Esophagus muscularis mucosa (tissue), 4 donors: ENCODE measurements around the gene PDE4D. TPM values are rescaled to one million over a fixed set of nuclear protein-coding genes. Genes with fewer than 3 reads are reported as not detected.

Experiments used
- DNase-seq: peaks from one replicate; pipeline ENCODE4 v3.0.0-alpha.2; 2017; ENCODE audit errors: extremely low spot score
- H3K27ac ChIP-seq, 4 donors: fragments of 200-600 bp; sonication (generic); replicated peaks in 1 of 4; 1 replicate in 3 of 4; 2 replicates in 1 of 4; pipeline ENCODE4 v1.5.1; 2016 to 2019; ENCODE audit warnings: mild to moderate bottlenecking in 1 of 4
- H3K27me3 ChIP-seq, 4 donors: fragments of 200-600 bp; sonication (generic); one replicate each; pipeline versions ENCODE4 v1.5.1 to v1.6.0; 2016 to 2019
- H3K36me3 ChIP-seq, 4 donors: fragments of 200-600 bp; sonication (generic); one replicate each; pipeline ENCODE4 v1.5.1; 2016 to 2019
- H3K4me1 ChIP-seq, 4 donors: fragments of 200-600 bp; sonication (generic); one replicate each; pipeline ENCODE4 v1.5.1; 2016 to 2019
- H3K4me3 ChIP-seq, 4 donors: fragments of 200-600 bp; sonication (generic); 1 replicate in 2 of 4; 2 replicates in 2 of 4; pipeline ENCODE4 v1.5.1; 2016 to 2019; ENCODE audit warnings: mild to moderate bottlenecking in 4 of 4, moderate library complexity in 1 of 4
- H3K9me3 ChIP-seq, 4 donors: fragments of 200-600 bp; sonication (generic); 1 replicate in 3 of 4; 2 replicates in 1 of 4; pipeline ENCODE4 v1.5.1; 2016 to 2019
- EP300 ChIP-seq: sonication (generic); formaldehyde crosslinking; IDR thresholded peaks from one replicate; pipeline ENCODE4 v1.6.1; 2017; ENCODE audit warnings: antibody characterized with exemption
- POLR2A ChIP-seq: fragments of 450-650 bp; IDR thresholded peaks from one replicate; pipeline ENCODE4 v1.6.1; 2017; ENCODE audit warnings: antibody characterized with exemption, moderate library complexity, mild to moderate bottlenecking, low read depth
- POLR2AphosphoS5 ChIP-seq, 2 donors: sonication (generic); formaldehyde crosslinking; IDR thresholded peaks; one replicate each; pipeline ENCODE4 v1.6.1; 2017; ENCODE audit warnings: antibody characterized with exemption in 2 of 2
- WGBS: methylation state at CpG from one replicate; pipeline ENCODE4 v1.1.5; 2018; 5-methylcytosine and 5-hydroxymethylcytosine counted together
- intact Hi-C: fragments of 100-400 bp; cut with DNase I; formaldehyde crosslinking; loops from one replicate; pipeline ENCODE4 v1.15.1; 2023
- total RNA-seq, 4 donors: library from RNA; depleted of rRNA; stranded (reverse); fragments of >200 nt; gene quantifications; one replicate each; pipeline versions ENCODE4 v1.1.0 to v1.2.1, GENCODE V29; 2016
- TF ChIP-seq, protein P1 (sequence below), 3 experiments: fragments of 200-600 bp in 2 of 3; fragments of 450-650 bp in 1 of 3; sonication (generic) in 2 of 3; IDR thresholded peaks; one replicate each; pipeline ENCODE4 v1.5.1; 2017 to 2019; ENCODE audit warnings: antibody characterized with exemption in 3 of 3, mild to moderate bottlenecking in 2 of 3, moderate library complexity in 1 of 3

The PDE4D gene
- total RNA-seq, 4 donors from 2014 or later, result 39.2 to 87.0 (median 50.2) TPM

- TF ChIP-seq, protein P1, sequence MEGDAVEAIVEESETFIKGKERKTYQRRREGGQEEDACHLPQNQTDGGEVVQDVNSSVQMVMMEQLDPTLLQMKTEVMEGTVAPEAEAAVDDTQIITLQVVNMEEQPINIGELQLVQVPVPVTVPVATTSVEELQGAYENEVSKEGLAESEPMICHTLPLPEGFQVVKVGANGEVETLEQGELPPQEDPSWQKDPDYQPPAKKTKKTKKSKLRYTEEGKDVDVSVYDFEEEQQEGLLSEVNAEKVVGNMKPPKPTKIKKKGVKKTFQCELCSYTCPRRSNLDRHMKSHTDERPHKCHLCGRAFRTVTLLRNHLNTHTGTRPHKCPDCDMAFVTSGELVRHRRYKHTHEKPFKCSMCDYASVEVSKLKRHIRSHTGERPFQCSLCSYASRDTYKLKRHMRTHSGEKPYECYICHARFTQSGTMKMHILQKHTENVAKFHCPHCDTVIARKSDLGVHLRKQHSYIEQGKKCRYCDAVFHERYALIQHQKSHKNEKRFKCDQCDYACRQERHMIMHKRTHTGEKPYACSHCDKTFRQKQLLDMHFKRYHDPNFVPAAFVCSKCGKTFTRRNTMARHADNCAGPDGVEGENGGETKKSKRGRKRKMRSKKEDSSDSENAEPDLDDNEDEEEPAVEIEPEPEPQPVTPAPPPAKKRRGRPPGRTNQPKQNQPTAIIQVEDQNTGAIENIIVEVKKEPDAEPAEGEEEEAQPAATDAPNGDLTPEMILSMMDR (IDR thresholded peaks at IDR 0.05), result no peak
- intact Hi-C loops, result loop anchor here (5.0 kb wide), 2 partner anchors 90 to 135 kb away; no protein-coding TSS in a partner anchor
- H3K4me1 ChIP-seq, result peaks cover 11 to 69% (median 43%) of the 10 kb centered on the region in 4 donors
- peak overlapping the region; percentile 69 to 77 (median 73) for H3K4me3 ChIP-seq
- no peaks in the 10 kb centered on the region for H3K9me3 ChIP-seq
- no peak for DNase-seq
- no peaks in the 10 kb centered on the region for H3K27me3 ChIP-seq
- 65% methylated on average over 2 of the region's 2 CpGs for WGBS
- H3K36me3 ChIP-seq, result no peaks in the 10 kb centered on the region
- H3K27ac ChIP-seq, result peak overlapping the region in 2 of 4 donors; percentile 45 to 57
These were observed 856.5 kb downstream of the PDE4D start for GRCh38 chr5:59037041-59037440.

DNA sequence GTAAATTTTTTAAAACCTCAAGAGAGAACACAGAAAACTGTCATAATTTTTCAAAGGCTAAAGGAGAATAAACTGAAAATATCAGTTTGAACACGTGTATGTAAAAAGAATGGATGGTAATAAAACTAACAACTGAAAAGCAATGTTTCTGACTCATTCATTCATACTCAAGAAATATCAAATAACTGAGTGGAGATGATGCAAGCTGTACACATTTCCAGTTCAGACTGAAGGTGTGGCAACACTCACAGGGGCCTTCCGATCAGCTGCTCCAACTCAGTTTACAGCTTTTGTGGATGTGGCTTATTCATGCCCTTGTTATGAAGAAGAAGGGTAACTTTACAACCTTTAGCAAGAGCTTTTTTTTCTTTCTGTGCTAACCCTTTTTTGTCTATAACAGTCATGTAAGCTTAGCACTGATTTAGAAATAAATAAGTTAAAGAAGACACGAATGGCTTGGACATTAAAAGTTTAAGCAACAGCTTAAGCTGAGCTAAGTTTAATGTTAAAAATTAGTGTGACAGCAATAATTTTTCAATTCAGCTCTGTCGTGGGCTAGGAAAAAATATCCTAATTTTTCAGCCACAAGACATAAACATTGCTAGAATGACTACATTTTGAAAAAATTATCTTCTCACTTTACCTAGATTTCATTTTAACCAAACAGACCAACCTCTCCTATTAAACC lies 857.1 kb downstream of the PDE4D start:
- Histone ChIP-seq H3K27me3 (no peaks in the 10 kb centered on the region), H3K4me3 (peak overlapping the region in 1 of 4 donors; percentile 69), H3K27ac (peak overlapping the region in 3 of 4 donors; percentile 3 to 57 (median 45)), H3K9me3 (no peaks in the 10 kb centered on the region), H3K4me1 (peaks cover 6 to 65% (median 41%) of the 10 kb centered on the region in 4 donors), H3K36me3 (no peaks in the 10 kb centered on the region)
- WGBS, result 21% methylated on average over 4 of the region's 4 CpGs
- TF ChIP-seq EP300, result no peak
- TF ChIP-seq POLR2AphosphoS5 (IDR thresholded peaks at IDR 0.05), result peak; percentile 75 to 79
- intact Hi-C loops, result loop anchor here (5.0 kb wide), 2 partner anchors 91 to 136 kb away; no protein-coding TSS in a partner anchor
- no peak for DNase-seq

DNA sequence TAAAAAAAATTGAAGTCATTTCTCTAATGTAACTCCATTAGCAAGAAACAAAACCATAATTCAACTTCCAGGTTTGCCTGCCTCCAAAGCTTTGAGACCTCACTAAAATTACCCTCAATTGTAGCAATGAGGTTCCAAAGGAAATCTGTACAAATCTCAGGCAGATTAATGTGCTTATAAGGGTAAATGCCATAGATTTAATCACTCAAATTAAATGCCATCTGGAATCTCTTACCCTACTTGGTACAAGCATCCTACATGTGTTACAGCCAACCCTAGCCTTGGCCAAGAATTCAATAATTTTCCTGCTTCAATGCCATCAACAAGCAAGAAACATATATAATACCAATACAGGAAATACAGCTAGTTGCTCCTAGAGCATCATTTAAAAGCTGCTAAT lies 857.8 kb downstream of the PDE4D start:
- TF ChIP-seq POLR2A (no peak), POLR2AphosphoS5 (IDR thresholded peaks at IDR 0.05) (no peak), EP300 (no peak)
- TF ChIP-seq, protein P1 (IDR thresholded peaks at IDR 0.05), result no peak
- Histone ChIP-seq H3K4me1 (peaks cover 6 to 63% (median 41%) of the 10 kb centered on the region in 4 donors), H3K27ac (peak overlapping the region in 2 of 4 donors; percentile 45 to 57), H3K4me3 (no peak overlapping the region), H3K9me3 (no peaks in the 10 kb centered on the region), H3K36me3 (no peaks in the 10 kb centered on the region), H3K27me3 (no peaks in the 10 kb centered on the region)
- DNase-seq, result no peak
- intact Hi-C loops, result loop anchor here (5.0 kb wide), 2 partner anchors 92 to 137 kb away; no protein-coding TSS in a partner anchor

DNA sequence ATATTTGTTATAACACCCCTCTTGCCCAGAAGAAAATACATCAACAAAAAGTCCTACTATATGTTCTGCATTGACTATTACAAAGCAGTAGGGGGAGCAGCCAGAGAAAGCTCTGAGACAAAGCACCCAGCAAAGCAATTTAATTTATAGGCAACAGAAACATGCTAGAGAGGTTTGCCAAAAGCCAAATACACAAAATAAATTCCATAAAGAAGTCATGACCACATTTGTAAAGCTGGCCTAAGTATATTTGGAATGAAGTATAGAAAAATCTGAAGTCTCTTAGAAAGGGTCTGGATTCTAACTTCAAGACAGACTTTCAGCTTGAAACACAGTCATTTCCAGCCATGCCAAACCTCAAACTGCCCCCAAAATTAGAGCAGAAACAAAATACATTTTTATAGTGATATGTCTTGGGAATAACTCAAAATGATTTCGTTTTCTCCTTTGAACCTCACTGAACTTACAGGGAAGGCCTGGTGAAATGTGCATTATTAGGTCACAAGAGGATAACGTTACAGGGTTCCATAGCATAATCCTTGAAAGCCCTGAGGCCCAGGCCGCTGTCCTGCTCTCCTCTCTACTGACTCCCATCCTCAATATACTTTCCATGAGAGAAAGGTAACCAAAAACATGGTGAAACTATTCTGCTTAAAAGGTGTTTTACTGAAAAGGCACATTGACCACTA lies 858.9 kb downstream of the PDE4D start:
- H3K4me3 ChIP-seq, result no peak overlapping the region
- intact Hi-C loops, result loop anchor here (5.0 kb wide), 2 partner anchors 93 to 138 kb away; no protein-coding TSS in a partner anchor
- DNase-seq, result no peak
- no peak for TF ChIP-seq EP300
- TF ChIP-seq, protein P1 (IDR thresholded peaks at IDR 0.05), result peak; percentile 43 to 62 (median 54)
- TF ChIP-seq POLR2AphosphoS5 (IDR thresholded peaks at IDR 0.05), result no peak
- H3K9me3 ChIP-seq, result no peaks in the 10 kb centered on the region
- H3K36me3 ChIP-seq, result no peaks in the 10 kb centered on the region
- WGBS, result 77% methylated on average over 3 of the region's 3 CpGs
- peaks cover 6 to 53% (median 31%) of the 10 kb centered on the region in 4 donors for H3K4me1 ChIP-seq
- peak overlapping the region in 2 of 4 donors; percentile 13 to 49 for H3K27ac ChIP-seq
- H3K27me3 ChIP-seq, result no peaks in the 10 kb centered on the region

DNA sequence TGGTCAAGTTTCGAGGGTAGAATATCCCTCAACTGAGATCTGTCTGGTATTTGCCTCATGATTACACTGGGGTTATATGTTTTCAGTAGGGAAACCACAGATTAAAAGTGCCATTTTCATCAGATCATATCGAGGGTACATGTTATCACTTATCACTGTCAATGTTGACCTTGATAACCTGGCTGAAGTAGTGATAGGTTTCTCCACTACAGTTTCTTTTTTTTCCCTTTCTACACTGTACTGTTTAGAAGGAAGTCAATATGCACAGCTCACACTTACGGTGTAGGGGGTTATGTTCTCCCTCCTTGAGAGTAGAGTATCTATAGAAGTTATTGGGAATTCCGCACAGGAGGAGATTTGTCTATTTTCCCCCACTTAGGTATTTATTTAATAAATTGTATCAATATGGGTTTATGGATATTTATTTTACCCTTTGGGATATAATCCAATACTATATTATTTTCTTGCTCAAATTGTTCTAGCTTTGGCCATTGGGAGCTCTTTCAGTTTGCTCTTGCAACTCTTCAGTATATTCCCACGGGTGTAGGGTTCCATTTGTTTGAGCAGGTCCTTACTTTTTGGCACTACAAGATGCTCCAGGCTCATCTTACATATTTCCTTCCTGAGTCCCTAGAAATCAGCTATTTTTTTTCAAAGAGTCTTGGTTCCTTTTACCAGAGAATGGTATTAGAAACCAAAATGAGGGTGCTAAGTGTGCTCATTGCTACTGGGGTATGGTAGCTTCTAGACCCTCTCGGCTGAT lies 866.2 kb downstream of the PDE4D start:
- Histone ChIP-seq H3K36me3 (no peaks in the 10 kb centered on the region), H3K27me3 (no peaks in the 10 kb centered on the region), H3K27ac (no peak overlapping the region), H3K9me3 (no peaks in the 10 kb centered on the region), H3K4me3 (no peak overlapping the region), H3K4me1 (peaks cover 4 to 10% (median 9%) of the 10 kb centered on the region in 4 donors)
- no peak for DNase-seq
- TF ChIP-seq, protein P1 (IDR thresholded peaks at IDR 0.05), result no peak
- TF ChIP-seq POLR2AphosphoS5 (IDR thresholded peaks at IDR 0.05) (no peak), POLR2A (no peak), EP300 (no peak)
- intact Hi-C loops, result no loop called here
- 96% methylated on average over 6 of the region's 6 CpGs for WGBS
